Muscle of arm (tissue), 14 donors: ENCODE data around the gene OR2C3. TPM values are rescaled to one million over a fixed set of nuclear protein-coding genes. Genes with fewer than 3 reads are reported as not detected.
"Not testable (repeated sequence)": the region's sequence is repeated elsewhere in the genome, so short reads cannot be mapped to it uniquely, and the experiment has no call there.

Experiments used
- DNase-seq: peaks from one replicate; pipeline ENCODE4 v3.0.0-alpha.2; 2013
- long read RNA-seq, 11 donors: transcript quantifications; one replicate each; lab custom pipeline, GENCODE V29; 2026
- polyA plus RNA-seq, 12 donors: library from polyadenylated mRNA; unstranded; fragments of 120-200 nt; gene quantifications; one replicate each; pipeline ENCODE4 v1.2.1, GENCODE V29; 2013; ENCODE audit not compliant: insufficient read length in 12 of 12

OR2C3 gene
- polyA plus RNA-seq: under 1 TPM in 10 of 12 donors, not detected in 2; 0.05 to 0.57 (median 0.24) TPM
- long read RNA-seq, donor 1: 0 reads
- long read RNA-seq, donor 2: 0 reads
- long read RNA-seq, donor 3: 0 reads
- long read RNA-seq, donor 4: 0 reads
- long read RNA-seq, donor 5: 0 reads
- long read RNA-seq, donor 6: 0 reads
- long read RNA-seq, donor 7: 0 reads
- long read RNA-seq, donor 8: 0 reads
- long read RNA-seq, donor 9: 0 reads
- long read RNA-seq, donor 10: 0 reads
- long read RNA-seq, donor 11: 0 reads

- no peak for DNase-seq
Measured at GRCh38 chr1:247536340-247536739, at the start of gene OR2C3. OR2C3 (minus strand) TSS chr1:247536440; CDS start chr1:247532511, 3,929 bp downstream.

- no peak for DNase-seq
Measured at GRCh38 chr1:247578946-247579460, 42.8 kb upstream of the OR2C3 start.

DNA sequence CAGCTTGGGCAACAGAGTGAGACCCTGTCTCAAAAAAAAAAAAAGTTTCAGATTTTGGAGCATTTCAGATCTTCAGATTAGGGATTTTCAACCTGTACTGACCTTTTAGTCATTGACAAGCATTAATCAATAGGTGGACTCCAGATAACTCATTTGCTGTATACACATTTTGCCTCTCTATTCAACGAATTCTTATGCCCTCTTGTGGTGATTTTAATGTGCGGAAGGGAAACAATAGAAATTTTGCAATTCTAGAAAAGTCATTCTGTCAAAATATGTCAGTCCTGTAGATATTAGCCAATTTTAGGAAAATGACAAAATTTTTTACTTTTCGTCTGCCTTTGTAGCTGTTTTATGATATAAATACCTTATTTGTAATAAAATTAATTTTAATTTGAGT lies 40.3 kb upstream of the OR2C3 start:
- no peak for DNase-seq

DNA sequence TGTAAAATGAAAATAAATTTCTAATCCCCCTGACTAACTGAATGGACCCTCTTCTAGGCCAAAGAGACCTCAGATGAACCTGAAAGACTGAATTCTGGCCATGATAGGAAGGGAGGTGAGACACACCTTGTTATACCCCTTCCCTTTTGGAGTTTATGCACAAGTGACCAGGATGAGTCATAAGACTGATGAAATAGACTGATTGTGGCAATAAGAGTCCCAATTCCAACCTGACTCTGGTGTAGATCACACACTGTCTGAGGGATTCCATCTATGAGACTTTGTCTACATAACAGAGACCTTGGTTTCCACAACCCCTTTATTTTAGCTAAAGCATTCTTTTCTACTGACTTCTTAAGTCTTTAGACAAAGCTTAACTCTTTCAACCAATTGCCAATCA lies 38.4 kb upstream of the OR2C3 start:
- DNase-seq: no peak

DNA sequence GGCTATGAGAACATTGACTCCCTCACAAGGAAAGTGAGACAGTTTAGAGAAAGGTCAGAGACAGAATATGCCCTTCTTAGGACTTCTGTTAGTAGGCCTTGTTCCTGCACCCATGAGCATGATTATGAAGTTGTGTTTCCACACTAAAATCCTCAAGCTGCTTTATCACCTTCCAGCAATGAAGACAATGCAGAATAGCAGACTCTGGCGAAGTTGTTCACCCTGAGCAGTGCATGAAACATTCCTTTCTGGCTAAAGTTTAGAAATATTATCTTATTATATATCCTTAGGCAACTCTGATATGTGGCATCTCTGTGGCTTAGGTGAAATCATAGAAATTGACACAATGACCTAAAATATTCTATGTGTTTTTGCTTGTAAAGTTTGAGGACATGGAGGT lies 38.0 kb upstream of the OR2C3 start:
- no peak for DNase-seq

DNA sequence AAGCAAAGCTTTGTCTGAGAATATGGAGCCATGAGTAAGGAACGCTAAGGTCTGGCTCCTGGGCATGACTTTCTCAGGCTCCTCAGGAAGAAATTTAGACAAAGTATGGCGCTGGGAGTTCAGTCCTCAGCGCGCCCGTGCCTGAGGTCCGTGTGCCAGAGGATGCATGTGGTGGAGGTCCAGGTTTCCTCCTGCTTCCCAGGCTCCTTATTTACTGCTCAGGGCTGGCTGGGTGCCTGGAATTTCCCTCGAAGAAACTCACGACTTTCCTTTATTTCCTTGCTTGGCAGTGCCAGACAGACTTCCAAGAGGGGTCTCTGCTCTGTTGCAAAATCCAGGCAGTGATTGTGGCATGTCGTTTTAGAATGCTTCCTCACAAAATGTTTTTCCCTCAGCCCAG lies 26.0 kb upstream of the OR2C3 start:
- DNase-seq: no peak

DNA sequence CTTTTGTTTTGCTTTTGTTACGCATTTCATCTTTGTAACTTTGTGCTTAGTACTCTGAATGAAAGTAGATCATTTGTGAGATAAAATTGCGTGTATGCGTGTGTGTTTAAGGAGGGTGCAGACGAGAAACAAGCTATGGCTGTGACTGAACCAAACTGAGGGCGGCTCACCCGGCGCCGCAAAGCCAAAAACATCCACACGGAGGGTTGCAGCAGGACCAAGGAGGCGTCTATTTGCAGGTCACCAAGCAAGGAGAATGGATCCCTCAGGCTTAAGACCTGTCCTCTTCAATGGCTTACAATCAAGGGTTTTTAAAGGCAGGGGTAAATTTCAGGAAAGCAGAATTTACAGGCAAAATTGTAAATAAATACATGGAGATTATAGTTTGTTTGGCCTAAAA lies 25.5 kb upstream of the OR2C3 start:
- no peak for DNase-seq

DNA sequence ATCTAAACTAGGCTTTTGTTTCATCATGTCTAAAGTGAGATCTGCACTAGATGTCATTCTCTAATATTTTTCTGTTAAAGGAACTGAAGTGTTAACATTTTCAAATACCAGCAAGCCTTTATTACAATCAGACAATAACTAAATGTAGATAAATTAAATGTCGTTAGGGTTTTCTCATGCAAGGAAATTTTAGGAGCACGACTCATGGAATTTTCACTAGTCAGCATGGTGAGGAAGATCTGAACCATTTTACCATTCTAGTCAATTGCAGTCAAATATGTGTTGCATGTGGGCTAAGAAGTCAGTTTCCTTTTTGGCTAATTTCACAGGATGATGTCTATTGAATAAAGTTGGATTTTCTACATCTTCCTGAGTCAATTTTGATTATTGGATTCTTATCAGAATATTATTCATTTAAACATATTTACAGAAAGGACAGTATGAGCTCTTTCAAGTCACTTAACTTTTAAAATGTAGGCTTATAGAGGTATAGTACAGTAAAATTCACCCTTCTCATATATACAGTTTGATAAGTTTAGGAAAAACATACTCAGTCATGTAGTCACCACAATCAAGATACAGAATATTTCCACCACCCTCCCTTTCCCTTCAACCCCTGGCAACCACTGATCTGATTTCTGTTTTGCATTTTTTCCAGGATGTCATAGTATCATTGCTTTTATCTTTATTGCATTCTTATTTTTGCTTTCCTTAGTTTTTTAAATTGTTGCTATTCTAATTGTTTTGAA lies 21.9 kb upstream of the OR2C3 start:
- no peak for DNase-seq

DNA sequence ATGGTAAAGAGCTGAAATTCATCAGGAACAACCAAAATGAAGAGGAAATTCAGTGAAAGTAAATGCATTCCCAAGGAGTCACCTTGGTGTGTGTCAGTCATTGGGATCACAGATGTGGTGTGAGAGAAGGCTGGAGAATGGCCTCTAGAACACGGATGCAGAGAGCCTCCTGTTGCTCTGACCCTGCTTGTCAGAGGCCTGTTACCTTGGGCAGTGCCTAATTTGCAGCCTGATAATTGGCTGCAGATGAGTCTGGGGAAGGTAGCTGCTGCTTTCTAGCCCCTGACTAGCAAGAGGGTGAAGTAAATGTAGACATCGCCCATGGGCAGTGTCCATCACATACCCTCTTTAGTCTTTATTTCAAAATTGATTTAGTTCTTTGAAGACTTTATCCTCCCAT lies 16.0 kb upstream of the OR2C3 start:
- DNase-seq: no peak

- no peak for DNase-seq
Measured at GRCh38 chr1:247551721-247552120, 15.5 kb upstream of the OR2C3 start.

DNA sequence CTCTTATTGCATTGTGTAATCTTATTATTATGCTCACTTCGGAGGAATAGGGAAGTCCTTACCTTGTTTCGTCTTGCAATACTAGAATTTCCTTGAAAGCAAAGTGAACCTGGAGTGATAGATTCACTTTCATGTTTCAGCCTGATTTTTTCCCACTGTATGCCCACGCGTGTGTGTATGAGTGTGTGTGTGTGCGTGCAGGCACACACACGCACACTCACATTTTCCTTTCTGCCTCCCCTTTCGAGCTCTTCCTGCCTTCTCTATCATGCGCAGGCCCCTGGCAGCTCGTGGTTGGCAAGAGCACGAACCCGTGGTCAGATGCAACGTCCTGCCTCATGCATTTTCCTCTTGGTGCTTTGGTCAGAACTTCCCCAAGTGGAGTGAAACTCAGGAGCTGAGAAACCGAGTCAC lies 12.5 kb upstream of the OR2C3 start, which contains the start of gene GCSAML:
TSS of gene GCSAML (plus strand) at position 366 of the 414 bp plus-strand sequence. CDS start 58 bp downstream, outside the sequence.
- no peak for DNase-seq

DNA sequence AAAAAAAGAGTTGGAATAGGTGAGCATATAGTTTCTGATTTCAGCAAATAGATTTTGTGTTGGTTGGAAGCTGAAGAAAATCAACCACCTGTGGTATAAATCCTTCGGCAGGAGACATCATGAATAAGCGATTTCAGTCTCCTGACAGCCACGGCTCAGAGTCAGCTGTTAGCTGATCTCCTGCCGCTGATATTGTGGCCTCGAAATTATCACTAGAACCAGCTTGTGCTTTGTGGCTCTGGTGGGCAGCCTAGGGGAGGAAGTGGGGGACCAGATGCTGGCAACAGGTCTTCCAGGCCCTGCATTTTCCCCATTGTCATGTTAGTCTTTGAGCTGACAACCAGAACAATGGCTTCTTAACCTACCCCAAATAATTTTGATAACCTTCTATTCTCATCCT lies 11.9 kb upstream of the OR2C3 start:
- DNase-seq: no peak

GRCh38 chr1:247542811-247543210 lies 6.6 kb upstream of the OR2C3 start:
- no peak for DNase-seq

DNA sequence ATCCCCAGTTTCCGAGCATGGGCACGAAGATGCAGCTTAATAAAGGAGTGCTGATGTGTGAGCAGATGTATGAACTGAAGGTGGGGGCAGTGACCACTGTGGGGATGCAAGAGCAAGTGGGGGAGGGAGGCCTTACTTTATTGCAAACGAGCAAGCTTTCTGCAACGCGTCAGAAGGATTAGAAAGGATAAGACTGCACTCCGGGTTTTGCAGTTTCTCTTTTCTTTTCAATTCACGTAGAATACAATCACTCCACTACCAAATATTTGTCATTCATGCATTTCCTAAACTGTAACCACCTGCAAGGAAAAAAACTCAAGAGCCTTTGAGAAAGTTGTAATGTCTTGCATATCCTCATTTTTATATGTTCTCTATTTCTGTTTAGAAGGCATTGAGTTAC lies 4.3 kb upstream of the OR2C3 start:
- no peak for DNase-seq

- DNase-seq: no peak
Measured at GRCh38 chr1:247539215-247539614, 3.0 kb upstream of the OR2C3 start.

- DNase-seq: no peak
Measured at GRCh38 chr1:247538561-247538960, 2.3 kb upstream of the OR2C3 start.

DNA sequence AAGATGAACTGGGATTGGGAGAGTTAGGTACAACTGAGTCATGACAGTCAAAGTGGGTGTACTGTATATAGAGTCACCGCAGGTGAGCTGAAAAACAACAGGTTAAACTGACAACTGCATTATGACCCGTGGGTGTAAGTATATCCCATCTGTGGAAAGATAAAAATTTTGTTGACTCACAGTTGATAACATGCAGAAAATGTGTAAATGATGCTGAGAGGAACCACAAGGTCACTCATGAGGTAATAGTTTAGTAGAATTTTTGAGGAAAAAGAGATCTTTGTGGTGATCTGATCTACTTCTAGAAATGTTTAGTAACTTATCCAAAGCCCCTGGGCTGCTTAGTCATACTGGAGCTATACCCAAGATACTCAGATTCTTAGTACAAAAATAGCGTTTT lies 838 bp downstream of the OR2C3 start:
- no peak for DNase-seq

DNA sequence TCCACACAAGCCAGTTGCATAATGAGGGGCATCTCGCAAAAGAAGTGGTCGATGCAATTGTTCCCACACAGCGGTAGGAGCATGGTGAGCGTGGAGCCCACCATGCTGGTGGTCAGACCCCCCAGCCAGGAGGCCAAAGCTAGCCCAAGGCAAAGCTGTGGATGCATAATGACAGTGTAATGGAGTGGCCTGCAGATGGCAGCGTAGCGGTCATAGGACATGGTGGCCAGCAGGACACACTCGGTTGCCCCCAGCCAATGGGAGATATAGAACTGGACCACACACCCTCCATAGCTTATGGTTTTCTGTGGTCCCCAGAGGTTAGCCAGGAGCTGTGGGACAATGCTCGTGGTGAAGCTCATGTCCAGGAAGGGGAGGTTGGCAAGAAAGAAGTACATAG lies 4.3 kb downstream of the OR2C3 start:
- DNase-seq: no peak

GRCh38 chr1:247530785-247531184 lies 5.5 kb downstream of the OR2C3 start:
- DNase-seq: no peak

DNA sequence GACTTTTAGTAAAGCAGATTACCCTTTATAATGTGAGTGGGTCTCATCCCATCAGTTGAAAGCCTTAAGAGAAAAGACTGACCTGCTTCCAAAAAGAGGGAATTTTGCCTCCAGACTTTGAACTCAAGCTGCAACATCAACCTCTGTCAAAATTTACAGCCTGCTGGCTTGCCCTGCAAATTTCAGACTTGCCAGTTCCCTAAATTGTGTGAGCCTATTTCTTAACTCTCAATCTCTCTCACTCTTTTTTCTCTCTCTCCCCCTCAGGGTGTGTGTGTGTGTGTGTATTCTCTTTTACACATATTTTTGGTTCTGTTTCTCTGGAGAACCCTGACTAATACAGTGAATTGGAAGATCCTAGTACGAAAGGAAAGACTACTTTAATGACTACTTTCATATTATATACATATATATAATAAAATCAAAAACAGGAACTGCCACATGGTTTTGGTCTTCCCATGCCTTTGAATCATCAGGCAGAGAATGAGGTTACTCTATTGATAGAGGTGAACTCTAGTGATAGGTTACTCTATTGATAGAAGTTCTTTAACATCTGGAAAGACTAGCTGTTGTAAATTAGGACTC lies 6.4 kb downstream of the OR2C3 start:
- DNase-seq: no peak

GRCh38 chr1:247528812-247529474 lies 7.3 kb downstream of the OR2C3 start:
- DNase-seq: no peak

GRCh38 chr1:247521886-247522285 lies 14.4 kb downstream of the OR2C3 start:
- not testable (repeated sequence) for DNase-seq

DNA sequence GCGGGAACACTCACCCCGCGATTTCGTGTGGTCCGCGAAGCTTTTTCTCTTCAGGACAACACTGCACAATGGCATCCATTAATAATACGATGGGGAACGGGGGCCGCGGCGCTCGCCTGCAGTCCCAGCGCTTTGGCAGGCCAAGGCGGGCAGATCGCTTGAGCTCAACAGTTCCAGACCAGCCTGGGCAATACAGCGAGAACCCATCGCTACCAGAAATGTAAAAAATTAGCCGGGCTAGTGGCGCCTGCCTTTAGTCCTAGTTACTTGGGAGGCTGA lies 17.7 kb downstream of the OR2C3 start:
- no peak for DNase-seq
